ENCODE data around the gene ZFAND6. TPM values are rescaled to one million over a fixed set of nuclear protein-coding genes. Genes with fewer than 3 reads are reported as not detected.

Gene ZFAND6
- total RNA-seq, 1 experiment from 2014 or later, result 89.7 TPM

- H3K18ac ChIP-seq (ENCODE audit: insufficient read length, low read depth, low read length), result no peak overlapping the region
- no peaks in the 10 kb centered on the region for H3K9me3 Mint-ChIP-seq
- no peaks in the 10 kb centered on the region for H4K20me1 ChIP-seq (ENCODE audit: control insufficient read depth, insufficient read depth, insufficient read length)
- no peak overlapping the region for H4K8ac ChIP-seq (replicated peaks; ENCODE audit: insufficient read length, low read depth, low read length)
- peak overlapping the region in 1 of 2 experiments; percentile 93; a peak in 2 of 5 replicates for H3K4me3 Mint-ChIP-seq
- peaks cover 11% of the 10 kb centered on the region for H3K27me3 Mint-ChIP-seq (ENCODE audit: low read depth)
- H3K9ac ChIP-seq (ENCODE audit: extremely low read depth, insufficient read length, low read length), result no peak overlapping the region
- H3K79me1 ChIP-seq (ENCODE audit: insufficient read depth, low read depth, low read length, poor library complexity, severe bottlenecking), result no peaks in the 10 kb centered on the region
- peaks cover 29 to 33% of the 10 kb centered on the region in 2 experiments for H3K4me1 Mint-ChIP-seq
- no peaks in the 10 kb centered on the region for H3K9me3 ChIP-seq (ENCODE audit: control insufficient read depth, low read depth, low read length)
- H2BK5ac ChIP-seq (ENCODE audit: insufficient read length, low read length), result no peak overlapping the region
- no peaks in the 10 kb centered on the region; the same call in 1 of the 2 replicates for H3K4me1 ChIP-seq (ENCODE audit: insufficient read depth, low read length)
- H2AFZ ChIP-seq (ENCODE audit: low read length), result no peak overlapping the region
- no peak overlapping the region for H2BK20ac ChIP-seq (ENCODE audit: low read depth, low read length, poor library complexity, severe bottlenecking)
- no peak overlapping the region for H3K23ac ChIP-seq (ENCODE audit: insufficient read length, low read depth, low read length)
- no peak overlapping the region for H3K4ac ChIP-seq (ENCODE audit: low read depth, low read length)
- no peak overlapping the region for H3T11ph ChIP-seq (ENCODE audit: low read length)
- H3K14ac ChIP-seq (ENCODE audit: insufficient read depth, low read length), result no peak overlapping the region
- H3K27ac Mint-ChIP-seq, result 0 out of 7 replicates have a peak overlapping the region, but pooled peaks of 1 of the 3 experiments have one; percentile 14
- no peak for DNase-seq
- no peak overlapping the region for H2AK5ac ChIP-seq (ENCODE audit: insufficient read length, low read length)
- peak overlapping the region; percentile 84 for H3K4me2 ChIP-seq (ENCODE audit: insufficient read depth, insufficient read length, low read length)
- H3K79me2 ChIP-seq (ENCODE audit: insufficient read depth, low read length), result no peaks in the 10 kb centered on the region
- no peak overlapping the region for H2BK120ac ChIP-seq (ENCODE audit: low read depth, low read length, poor library complexity, severe bottlenecking)
- no peak overlapping the region for H4K91ac ChIP-seq (ENCODE audit: insufficient read length, low read depth, low read length)
- no peak overlapping the region for H2BK15ac ChIP-seq (ENCODE audit: low read depth, low read length)
- no peak overlapping the region for H2BK12ac ChIP-seq (ENCODE audit: insufficient read length, low read depth, low read length)
- TF ChIP-seq CTCF (conservative IDR thresholded peaks at IDR 0.05), result no peak
- peaks cover 2 to 8% (median 3%) of the 10 kb centered on the region in 3 experiments; a peak in 5 of 7 replicates for H3K36me3 Mint-ChIP-seq (ENCODE audit: insufficient read depth in 1 of 3, low read depth in 3 of 3)
- no peak overlapping the region for H3K56ac ChIP-seq (ENCODE audit: insufficient read length, low read depth, low read length)
- no CpG with 5 or more reads among the region's 6 CpGs for WGBS (ENCODE audit: extremely low coverage, insufficient read length, low lambda C conversion rate)
- no peak overlapping the region for H4K5ac ChIP-seq (ENCODE audit: insufficient read length, low read depth, low read length)
- H3K27ac ChIP-seq (ENCODE audit: insufficient read length, low read depth, low read length), result no peak overlapping the region
- no peaks in the 10 kb centered on the region for H3K27me3 ChIP-seq (ENCODE audit: insufficient read depth, low read length)
- H3K23me2 ChIP-seq (ENCODE audit: insufficient read length, low read depth, low read length, poor library complexity, severe bottlenecking), result peaks cover 11% of the 10 kb centered on the region
Observed at GRCh38 chr15:80154336-80154735, 94.9 kb downstream of the ZFAND6 start.

Data from H9 (cell line).